ENCODE measurements around the gene KCTD16.

The KCTD16 gene

GRCh38 chr5:144189800-144190429, 19.2 kb downstream of the KCTD16 start:
- H3K27me3 Mint-ChIP-seq, result no peaks in the 10 kb centered on the region
- H3K27ac Mint-ChIP-seq, result peak overlapping the region; percentile 93
- peaks cover 5% of the 10 kb centered on the region for H3K4me1 Mint-ChIP-seq (ENCODE audit: low read depth)
- peak overlapping the region; percentile 59 for H3K4me3 Mint-ChIP-seq
- H3K9me3 Mint-ChIP-seq, result no peaks in the 10 kb centered on the region
- H3K36me3 Mint-ChIP-seq (ENCODE audit: low read depth), result no peaks in the 10 kb centered on the region

GRCh38 chr5:144191531-144191930, 20.9 kb downstream of the KCTD16 start:
- no peaks in the 10 kb centered on the region for H3K27me3 Mint-ChIP-seq
- no peak overlapping the region for H3K27ac Mint-ChIP-seq
- H3K36me3 Mint-ChIP-seq (ENCODE audit: low read depth), result no peaks in the 10 kb centered on the region
- no peaks in the 10 kb centered on the region for H3K4me1 Mint-ChIP-seq (ENCODE audit: low read depth)
- H3K9me3 Mint-ChIP-seq, result no peaks in the 10 kb centered on the region
- peak overlapping the region; percentile 30 for H3K4me3 Mint-ChIP-seq

GRCh38 chr5:144191998-144192397, 21.3 kb downstream of the KCTD16 start:
- Mint-ChIP-seq H3K27ac (no peak overlapping the region), H3K27me3 (no peaks in the 10 kb centered on the region), H3K36me3 (ENCODE audit: low read depth) (no peaks in the 10 kb centered on the region), H3K9me3 (no peaks in the 10 kb centered on the region), H3K4me3 (no peak overlapping the region), H3K4me1 (ENCODE audit: low read depth) (no peaks in the 10 kb centered on the region)

GRCh38 chr5:144192661-144193060, 22.0 kb downstream of the KCTD16 start:
- Mint-ChIP-seq H3K27ac (no peak overlapping the region), H3K4me1 (ENCODE audit: low read depth) (no peaks in the 10 kb centered on the region), H3K27me3 (no peaks in the 10 kb centered on the region), H3K36me3 (ENCODE audit: low read depth) (no peaks in the 10 kb centered on the region), H3K9me3 (no peaks in the 10 kb centered on the region), H3K4me3 (no peak overlapping the region)

GRCh38 chr5:144194144-144194543, 23.5 kb downstream of the KCTD16 start:
- no peaks in the 10 kb centered on the region for H3K4me1 Mint-ChIP-seq (ENCODE audit: low read depth)
- peaks cover 2% of the 10 kb centered on the region for H3K27me3 Mint-ChIP-seq
- H3K36me3 Mint-ChIP-seq (ENCODE audit: low read depth), result no peaks in the 10 kb centered on the region
- H3K27ac Mint-ChIP-seq, result no peak overlapping the region
- H3K4me3 Mint-ChIP-seq, result no peak overlapping the region
- H3K9me3 Mint-ChIP-seq, result no peaks in the 10 kb centered on the region

GRCh38 chr5:144195448-144195847, 24.8 kb downstream of the KCTD16 start:
- H3K27ac Mint-ChIP-seq, result no peak overlapping the region
- H3K4me3 Mint-ChIP-seq, result no peak overlapping the region
- no peaks in the 10 kb centered on the region for H3K4me1 Mint-ChIP-seq (ENCODE audit: low read depth)
- H3K36me3 Mint-ChIP-seq (ENCODE audit: low read depth), result no peaks in the 10 kb centered on the region
- H3K9me3 Mint-ChIP-seq, result no peaks in the 10 kb centered on the region
- peaks cover 4% of the 10 kb centered on the region for H3K27me3 Mint-ChIP-seq

- Mint-ChIP-seq H3K9me3 (no peaks in the 10 kb centered on the region), H3K4me3 (no peak overlapping the region), H3K4me1 (ENCODE audit: low read depth) (no peaks in the 10 kb centered on the region), H3K27ac (no peak overlapping the region), H3K36me3 (ENCODE audit: low read depth) (no peaks in the 10 kb centered on the region), H3K27me3 (peaks cover 13% of the 10 kb centered on the region)
Measured at GRCh38 chr5:144196612-144197011, 25.9 kb downstream of the KCTD16 start.

- Mint-ChIP-seq H3K27ac (no peak overlapping the region), H3K9me3 (no peaks in the 10 kb centered on the region), H3K36me3 (ENCODE audit: low read depth) (no peaks in the 10 kb centered on the region), H3K4me3 (no peak overlapping the region), H3K4me1 (ENCODE audit: low read depth) (no peaks in the 10 kb centered on the region), H3K27me3 (peaks cover 20% of the 10 kb centered on the region)
Measured at GRCh38 chr5:144198386-144198785, 27.7 kb downstream of the KCTD16 start.

- Mint-ChIP-seq H3K36me3 (ENCODE audit: low read depth) (no peaks in the 10 kb centered on the region), H3K27me3 (peaks cover 50% of the 10 kb centered on the region), H3K4me3 (no peak overlapping the region), H3K27ac (no peak overlapping the region), H3K9me3 (no peaks in the 10 kb centered on the region), H3K4me1 (ENCODE audit: low read depth) (peaks cover 4% of the 10 kb centered on the region)
Measured at GRCh38 chr5:144201588-144201987, 30.9 kb downstream of the KCTD16 start.

GRCh38 chr5:144202072-144202471, 31.4 kb downstream of the KCTD16 start:
- Mint-ChIP-seq H3K4me1 (ENCODE audit: low read depth) (peaks cover 4% of the 10 kb centered on the region), H3K9me3 (no peaks in the 10 kb centered on the region)

GRCh38 chr5:144202726-144203125, 32.1 kb downstream of the KCTD16 start:
- no peak overlapping the region for H3K4me3 Mint-ChIP-seq
- H3K9me3 Mint-ChIP-seq, result no peaks in the 10 kb centered on the region
- peaks cover 4% of the 10 kb centered on the region for H3K4me1 Mint-ChIP-seq (ENCODE audit: low read depth)
- no peaks in the 10 kb centered on the region for H3K36me3 Mint-ChIP-seq (ENCODE audit: low read depth)
- peaks cover 61% of the 10 kb centered on the region for H3K27me3 Mint-ChIP-seq
- H3K27ac Mint-ChIP-seq, result no peak overlapping the region

More at GRCh38 chr5:144202072-144202471, 31.4 kb downstream of the KCTD16 start:
- no peak overlapping the region for H3K27ac Mint-ChIP-seq
- H3K27me3 Mint-ChIP-seq, result peaks cover 55% of the 10 kb centered on the region
- H3K4me3 Mint-ChIP-seq, result no peak overlapping the region
- H3K36me3 Mint-ChIP-seq (ENCODE audit: low read depth), result no peaks in the 10 kb centered on the region

GRCh38 chr5:144203750-144204596, 33.3 kb downstream of the KCTD16 start:
- no peaks in the 10 kb centered on the region for H3K36me3 Mint-ChIP-seq (ENCODE audit: low read depth)
- no peaks in the 10 kb centered on the region for H3K9me3 Mint-ChIP-seq
- H3K4me1 Mint-ChIP-seq (ENCODE audit: low read depth), result peaks cover 4% of the 10 kb centered on the region
- no peak overlapping the region for H3K27ac Mint-ChIP-seq
- no peak overlapping the region for H3K4me3 Mint-ChIP-seq
- H3K27me3 Mint-ChIP-seq, result peaks cover 65% of the 10 kb centered on the region

- H3K4me3 Mint-ChIP-seq, result no peak overlapping the region
Measured at GRCh38 chr5:144205141-144205551, 34.5 kb downstream of the KCTD16 start.

GRCh38 chr5:144206141-144206540, 35.5 kb downstream of the KCTD16 start:
- Mint-ChIP-seq H3K27me3 (peaks cover 68% of the 10 kb centered on the region), H3K9me3 (no peaks in the 10 kb centered on the region), H3K36me3 (ENCODE audit: low read depth) (no peaks in the 10 kb centered on the region), H3K27ac (no peak overlapping the region), H3K4me3 (no peak overlapping the region), H3K4me1 (ENCODE audit: low read depth) (peaks cover 4% of the 10 kb centered on the region)

More at GRCh38 chr5:144205141-144205551, 34.5 kb downstream of the KCTD16 start:
- no peaks in the 10 kb centered on the region for H3K36me3 Mint-ChIP-seq (ENCODE audit: low read depth)
- no peaks in the 10 kb centered on the region for H3K9me3 Mint-ChIP-seq
- no peak overlapping the region for H3K27ac Mint-ChIP-seq
- H3K4me1 Mint-ChIP-seq (ENCODE audit: low read depth), result peaks cover 4% of the 10 kb centered on the region
- H3K27me3 Mint-ChIP-seq, result peaks cover 69% of the 10 kb centered on the region

- no peak overlapping the region for H3K27ac Mint-ChIP-seq
- peaks cover 64% of the 10 kb centered on the region for H3K27me3 Mint-ChIP-seq
- peaks cover 4% of the 10 kb centered on the region for H3K4me1 Mint-ChIP-seq (ENCODE audit: low read depth)
- H3K4me3 Mint-ChIP-seq, result no peak overlapping the region
- no peaks in the 10 kb centered on the region for H3K36me3 Mint-ChIP-seq (ENCODE audit: low read depth)
- no peaks in the 10 kb centered on the region for H3K9me3 Mint-ChIP-seq
Measured at GRCh38 chr5:144207875-144208444, 37.3 kb downstream of the KCTD16 start.

Data from stimulated activated naive CD8-positive, alpha-beta T cell treated with anti-CD3 and anti-CD28 coated beads, Interleukin-15, Interleukin-2, amounts not matched to agents 100 ng/mL and 50 ng/mL, for 24 hours (primary cell).